ENCODE results near the gene MTF2.
A peak's percentile ranks its signal among the peaks of the same experiment; 100 is the strongest.

MTF2 gene

GRCh38 chr1:93180723-93181613, 101.9 kb downstream of the MTF2 start, which contains the start of gene CCDC18:
TSS of gene CCDC18 (plus strand) at chr1:93180724. CDS start at chr1:93183362, 2,638 bp downstream.
- DNase-seq (ENCODE audit: low read depth in 1 of 2, low spot score in 1 of 2), result peak in 1 of 2 donors; percentile 35

GRCh38 chr1:93186667-93187066, 107.6 kb downstream of the MTF2 start:
- DNase-seq (ENCODE audit: low read depth in 1 of 2, low spot score in 1 of 2), result no peak

Data from activated T-helper 1 cell treated with anti-CD3 and anti-CD28 coated beads, Interleukin-2, amount 50 U/mL, for 16 hours (primary cell).